Testis (tissue), 3 donors: ENCODE data around the gene HEY2. TPM values are rescaled to one million over a fixed set of nuclear protein-coding genes. Genes with fewer than 3 reads are reported as not detected.

Experiments
- DNase-seq: peaks from one replicate; pipeline ENCODE4 v3.0.0-alpha.2; 2019
- H3K27ac ChIP-seq, 2 donors: fragments of 200-600 bp; sonication (generic); one replicate each; pipeline ENCODE4 v1.5.1; 2019
- H3K27me3 ChIP-seq: fragments of 200-600 bp; sonication (generic); one replicate; pipeline ENCODE4 v1.5.1; 2019
- H3K36me3 ChIP-seq: fragments of 200-600 bp; sonication (generic); one replicate; pipeline ENCODE4 v1.5.1; 2017; ENCODE audit warnings: low read depth; ENCODE audit errors: missing control alignments
- H3K4me1 ChIP-seq: fragments of 200-600 bp; sonication (generic); one replicate; pipeline ENCODE4 v1.5.1; 2019
- H3K4me3 ChIP-seq, 2 donors: fragments of 200-600 bp; sonication (generic); one replicate each; pipeline ENCODE4 v1.5.1; 2017 to 2019
- H3K9me3 ChIP-seq: fragments of 200-600 bp; sonication (generic); one replicate; pipeline ENCODE4 v1.5.1; 2017
- CTCF ChIP-seq, 3 experiments: fragments of 450-650 bp in 2 of 3; fragments of 200-600 bp in 1 of 3; sonication (generic) in 1 of 3; IDR thresholded peaks; one replicate each; pipeline ENCODE4 v1.5.1; 2016 to 2019; ENCODE audit warnings: antibody characterized with exemption in 3 of 3, mild to moderate bottlenecking in 2 of 3, moderate library complexity in 1 of 3
- POLR2A ChIP-seq: fragments of 450-650 bp; IDR thresholded peaks from one replicate; pipeline ENCODE4 v1.6.1; 2017; ENCODE audit warnings: antibody characterized with exemption, mild to moderate bottlenecking, moderate library complexity
- WGBS, 2 donors: methylation state at CpG; one replicate each; pipeline ENCODE4 v1.1.5; 2018; 5-methylcytosine and 5-hydroxymethylcytosine counted together
- intact Hi-C: fragments of 100-400 bp; cut with DNase I; formaldehyde crosslinking; loops from one replicate; pipeline ENCODE4 v1.15.1; 2023; ENCODE audit warnings: low total_unique reads
- polyA plus RNA-seq: library from polyadenylated mRNA; stranded (reverse); fragments of 350-450 nt; fragmentation: Illumina TruSeq; extraction: RNeasy Lipid Tissue Mini Kit (QIAGEN cat#74804); gene quantifications from one replicate; pipeline ENCODE4 v1.2.3, GENCODE V29; 2014; ENCODE audit warnings: low read depth, low replicate concordance; ENCODE audit not compliant: insufficient read depth
- total RNA-seq, 2 donors: library from RNA; depleted of rRNA; stranded (reverse); fragments of >200 nt; gene quantifications; one replicate each; pipeline ENCODE4 v1.2.3, GENCODE V29; 2016

HEY2 gene
- total and polyA plus RNA-seq, 3 donors from 2014 or later = 7.3 to 12.3 (median 8.7) TPM

- Histone ChIP-seq H3K27ac (no peak overlapping the region), H3K4me1 (no peaks in the 10 kb centered on the region), H3K27me3 (no peaks in the 10 kb centered on the region), H3K9me3 (no peaks in the 10 kb centered on the region), H3K36me3 (no peaks in the 10 kb centered on the region), H3K4me3 (no peak overlapping the region)
- TF ChIP-seq CTCF (IDR thresholded peaks at IDR 0.05) (no peak), POLR2A (no peak)
- WGBS, 2 donors = 67 to 85% methylated on average over 3 of the region's 3 CpGs
- DNase-seq = no peak
- intact Hi-C loops = no loop called here
Measured at GRCh38 chr6:125797886-125798444, 48.5 kb downstream of the HEY2 start.

GRCh38 chr6:125798734-125799508 is 49.5 kb downstream of the HEY2 start:
- no peak for TF ChIP-seq CTCF (IDR thresholded peaks at IDR 0.05)
- TF ChIP-seq POLR2A = no peak
- Histone ChIP-seq H3K27me3 (no peaks in the 10 kb centered on the region), H3K36me3 (no peaks in the 10 kb centered on the region), H3K9me3 (no peaks in the 10 kb centered on the region), H3K4me3 (no peak overlapping the region), H3K27ac (no peak overlapping the region), H3K4me1 (no peaks in the 10 kb centered on the region)
- 83 to 93% methylated on average over 5 of the region's 5 CpGs for WGBS, 2 donors
- no peak for DNase-seq
- intact Hi-C loops = no loop called here

GRCh38 chr6:125802383-125802782 is 53.0 kb downstream of the HEY2 start:
- intact Hi-C loops = no loop called here
- DNase-seq = no peak
- Histone ChIP-seq H3K36me3 (no peaks in the 10 kb centered on the region), H3K4me1 (peaks cover 10% of the 10 kb centered on the region), H3K4me3 (no peak overlapping the region), H3K27ac (no peak overlapping the region), H3K9me3 (no peaks in the 10 kb centered on the region), H3K27me3 (no peaks in the 10 kb centered on the region)
- WGBS, 2 donors = 83 to 89% methylated on average over 2 of the region's 2 CpGs
- TF ChIP-seq CTCF (IDR thresholded peaks at IDR 0.05) (no peak), POLR2A (no peak)

GRCh38 chr6:125802943-125803377 is 53.5 kb downstream of the HEY2 start:
- Histone ChIP-seq H3K9me3 (no peaks in the 10 kb centered on the region), H3K36me3 (no peaks in the 10 kb centered on the region), H3K4me3 (no peak overlapping the region), H3K4me1 (peaks cover 10% of the 10 kb centered on the region), H3K27me3 (no peaks in the 10 kb centered on the region), H3K27ac (peak overlapping the region in 1 of 2 donors; percentile 39)
- no peak for DNase-seq
- TF ChIP-seq POLR2A (no peak), CTCF (IDR thresholded peaks at IDR 0.05) (no peak)
- 49 to 52% methylated on average over 4 of the region's 4 CpGs for WGBS, 2 donors
- intact Hi-C loops = no loop called here
